Keratinocyte (primary cell): ENCODE results near the gene OPRL1.
A peak's percentile ranks its signal among the peaks of the same experiment; 100 is the strongest.

Source experiments
- EZH2 ChIP-seq: IDR thresholded peaks from one replicate; pipeline ENCODE4 v1.6.1; 2012; ENCODE audit warnings: inconsistent platforms, mild to moderate bottlenecking, low read length, moderate library complexity
- TF ChIP-seq, protein P1 (sequence below), 3 experiments: IDR thresholded peaks in 1 of 3; conservative IDR thresholded peaks in 1 of 3; optimal IDR thresholded peaks in 1 of 3; 2 replicates in 2 of 3; 3 replicates in 1 of 3; pipeline versions ENCODE3 to v1.5.1; 2011; ENCODE audit warnings: low read length in 3 of 3, mild to moderate bottlenecking in 3 of 3, moderate library complexity in 2 of 3, control low read depth in 1 of 3, inconsistent platforms in 1 of 3; ENCODE audit not compliant: insufficient read depth in 2 of 3; ENCODE audit errors: extremely low read depth in 1 of 3

- TF ChIP-seq EZH2: peak; percentile 4
- TF ChIP-seq, protein P1, sequence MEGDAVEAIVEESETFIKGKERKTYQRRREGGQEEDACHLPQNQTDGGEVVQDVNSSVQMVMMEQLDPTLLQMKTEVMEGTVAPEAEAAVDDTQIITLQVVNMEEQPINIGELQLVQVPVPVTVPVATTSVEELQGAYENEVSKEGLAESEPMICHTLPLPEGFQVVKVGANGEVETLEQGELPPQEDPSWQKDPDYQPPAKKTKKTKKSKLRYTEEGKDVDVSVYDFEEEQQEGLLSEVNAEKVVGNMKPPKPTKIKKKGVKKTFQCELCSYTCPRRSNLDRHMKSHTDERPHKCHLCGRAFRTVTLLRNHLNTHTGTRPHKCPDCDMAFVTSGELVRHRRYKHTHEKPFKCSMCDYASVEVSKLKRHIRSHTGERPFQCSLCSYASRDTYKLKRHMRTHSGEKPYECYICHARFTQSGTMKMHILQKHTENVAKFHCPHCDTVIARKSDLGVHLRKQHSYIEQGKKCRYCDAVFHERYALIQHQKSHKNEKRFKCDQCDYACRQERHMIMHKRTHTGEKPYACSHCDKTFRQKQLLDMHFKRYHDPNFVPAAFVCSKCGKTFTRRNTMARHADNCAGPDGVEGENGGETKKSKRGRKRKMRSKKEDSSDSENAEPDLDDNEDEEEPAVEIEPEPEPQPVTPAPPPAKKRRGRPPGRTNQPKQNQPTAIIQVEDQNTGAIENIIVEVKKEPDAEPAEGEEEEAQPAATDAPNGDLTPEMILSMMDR (optimal IDR thresholded peaks at IDR 0.05 in 1 of 3, IDR thresholded peaks at IDR 0.05 in 1 of 3, conservative IDR thresholded peaks at IDR 0.05 in 1 of 3; ENCODE audit: extremely low read depth in 1 of 3, insufficient read depth in 2 of 3, low read length in 3 of 3): peak in 2 of 3 experiments; percentile 68 to 84
Measured at GRCh38 chr20:64101731-64102621, 22.1 kb downstream of the OPRL1 start.
